ENCODE measurements around the gene DSE.

DSE gene

GRCh38 chr6:116395647-116396046, 24.9 kb downstream of the DSE start:
- H3K9me3 ChIP-seq, result no peaks in the 10 kb centered on the region
- peaks cover 5% of the 10 kb centered on the region for H3K36me3 ChIP-seq
- H3K4me3 ChIP-seq (ENCODE audit: low read depth in 1 of 2, low read length in 1 of 2), result no peak overlapping the region
- no peak overlapping the region for H3K27ac ChIP-seq
- H3K27me3 ChIP-seq, result no peaks in the 10 kb centered on the region
- H3K4me1 ChIP-seq (ENCODE audit: control insufficient read depth in 1 of 2, insufficient read depth in 1 of 2, low read depth in 1 of 2, low read length in 1 of 2), result peaks cover 27 to 33% of the 10 kb centered on the region in 2 experiments
- TF ChIP-seq CTCF (IDR thresholded peaks at IDR 0.05), result no peak

- H3K4me1 ChIP-seq (ENCODE audit: control insufficient read depth in 1 of 2, insufficient read depth in 1 of 2, low read depth in 1 of 2, low read length in 1 of 2), result peaks cover 26 to 29% of the 10 kb centered on the region in 2 experiments
- peaks cover 5% of the 10 kb centered on the region for H3K36me3 ChIP-seq
- no peaks in the 10 kb centered on the region for H3K9me3 ChIP-seq
- TF ChIP-seq CTCF (IDR thresholded peaks at IDR 0.05), result no peak
- no peak overlapping the region for H3K27ac ChIP-seq
- H3K4me3 ChIP-seq (ENCODE audit: low read depth in 1 of 2, low read length in 1 of 2), result no peak overlapping the region
- no peaks in the 10 kb centered on the region for H3K27me3 ChIP-seq
Measured at GRCh38 chr6:116396441-116396840, 25.7 kb downstream of the DSE start.

GRCh38 chr6:116397914-116398313, 27.2 kb downstream of the DSE start:
- H3K9me3 ChIP-seq, result no peaks in the 10 kb centered on the region
- H3K27me3 ChIP-seq, result no peaks in the 10 kb centered on the region
- H3K4me1 ChIP-seq (ENCODE audit: control insufficient read depth in 1 of 2, insufficient read depth in 1 of 2, low read depth in 1 of 2, low read length in 1 of 2), result peaks cover 11 to 15% of the 10 kb centered on the region in 2 experiments
- peaks cover 5% of the 10 kb centered on the region for H3K36me3 ChIP-seq
- H3K4me3 ChIP-seq (ENCODE audit: low read depth in 1 of 2, low read length in 1 of 2), result no peak overlapping the region
- no peak for TF ChIP-seq CTCF (IDR thresholded peaks at IDR 0.05)
- H3K27ac ChIP-seq, result no peak overlapping the region

GRCh38 chr6:116398316-116399010, 27.7 kb downstream of the DSE start:
- H3K27ac ChIP-seq, result no peak overlapping the region
- H3K27me3 ChIP-seq, result no peaks in the 10 kb centered on the region
- H3K36me3 ChIP-seq, result peaks cover 5% of the 10 kb centered on the region
- no peak overlapping the region for H3K4me3 ChIP-seq (ENCODE audit: low read depth in 1 of 2, low read length in 1 of 2)
- no peaks in the 10 kb centered on the region for H3K9me3 ChIP-seq
- TF ChIP-seq CTCF (IDR thresholded peaks at IDR 0.05), result no peak
- H3K4me1 ChIP-seq (ENCODE audit: control insufficient read depth in 1 of 2, insufficient read depth in 1 of 2, low read depth in 1 of 2, low read length in 1 of 2), result peaks cover 5 to 9% of the 10 kb centered on the region in 2 experiments

GRCh38 chr6:116399287-116399686, 28.5 kb downstream of the DSE start:
- H3K9me3 ChIP-seq, result no peaks in the 10 kb centered on the region
- peaks cover 5% of the 10 kb centered on the region for H3K36me3 ChIP-seq
- no peak overlapping the region for H3K4me3 ChIP-seq (ENCODE audit: low read depth in 1 of 2, low read length in 1 of 2)
- H3K27ac ChIP-seq, result no peak overlapping the region
- TF ChIP-seq CTCF (IDR thresholded peaks at IDR 0.05), result no peak
- H3K27me3 ChIP-seq, result no peaks in the 10 kb centered on the region
- H3K4me1 ChIP-seq (ENCODE audit: control insufficient read depth in 1 of 2, insufficient read depth in 1 of 2, low read depth in 1 of 2, low read length in 1 of 2), result peaks cover 0 to 1% of the 10 kb centered on the region in 2 experiments
